Testis (tissue), 2 donors: ENCODE data around the gene CCDC192.

ENCODE experiments used
- POLR2A ChIP-seq: fragments of 450-650 bp; IDR thresholded peaks from one replicate; pipeline ENCODE4 v1.6.1; 2017; ENCODE audit warnings: antibody characterized with exemption, mild to moderate bottlenecking, moderate library complexity
- TF ChIP-seq, protein P1 (sequence below), 3 experiments: fragments of 450-650 bp in 2 of 3; fragments of 200-600 bp in 1 of 3; sonication (generic) in 1 of 3; IDR thresholded peaks; one replicate each; pipeline ENCODE4 v1.5.1; 2016 to 2019; ENCODE audit warnings: antibody characterized with exemption in 3 of 3, mild to moderate bottlenecking in 2 of 3, moderate library complexity in 1 of 3

DNA sequence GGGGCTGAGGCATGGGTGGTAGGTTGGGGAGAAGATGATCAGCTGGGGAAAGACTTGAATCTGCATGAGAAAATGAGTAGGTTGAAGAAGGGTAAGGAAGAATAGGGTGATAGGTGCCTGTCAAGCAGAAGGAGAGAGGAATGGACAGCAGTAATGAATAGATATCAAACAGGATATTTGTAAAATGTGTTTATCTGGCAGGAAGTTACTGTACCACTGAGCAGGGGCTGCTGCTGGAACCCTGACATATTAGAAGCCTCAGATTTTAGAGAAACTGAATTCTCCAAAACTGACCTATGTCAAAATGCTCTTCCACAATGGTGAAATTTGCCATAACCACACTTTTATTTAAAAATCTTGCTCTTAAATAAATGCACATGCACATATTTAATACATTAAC, 41.0 kb downstream of the CCDC192 start:
- TF ChIP-seq, protein P1, sequence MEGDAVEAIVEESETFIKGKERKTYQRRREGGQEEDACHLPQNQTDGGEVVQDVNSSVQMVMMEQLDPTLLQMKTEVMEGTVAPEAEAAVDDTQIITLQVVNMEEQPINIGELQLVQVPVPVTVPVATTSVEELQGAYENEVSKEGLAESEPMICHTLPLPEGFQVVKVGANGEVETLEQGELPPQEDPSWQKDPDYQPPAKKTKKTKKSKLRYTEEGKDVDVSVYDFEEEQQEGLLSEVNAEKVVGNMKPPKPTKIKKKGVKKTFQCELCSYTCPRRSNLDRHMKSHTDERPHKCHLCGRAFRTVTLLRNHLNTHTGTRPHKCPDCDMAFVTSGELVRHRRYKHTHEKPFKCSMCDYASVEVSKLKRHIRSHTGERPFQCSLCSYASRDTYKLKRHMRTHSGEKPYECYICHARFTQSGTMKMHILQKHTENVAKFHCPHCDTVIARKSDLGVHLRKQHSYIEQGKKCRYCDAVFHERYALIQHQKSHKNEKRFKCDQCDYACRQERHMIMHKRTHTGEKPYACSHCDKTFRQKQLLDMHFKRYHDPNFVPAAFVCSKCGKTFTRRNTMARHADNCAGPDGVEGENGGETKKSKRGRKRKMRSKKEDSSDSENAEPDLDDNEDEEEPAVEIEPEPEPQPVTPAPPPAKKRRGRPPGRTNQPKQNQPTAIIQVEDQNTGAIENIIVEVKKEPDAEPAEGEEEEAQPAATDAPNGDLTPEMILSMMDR (IDR thresholded peaks at IDR 0.05), result no peak
- TF ChIP-seq POLR2A, result no peak
